GM04503 (cell line): Measurements from ENCODE around the gene ELF5.

Experiments
- DNase-seq: peaks from one replicate; pipeline ENCODE4 v3.0.0-alpha.2; 2012; ENCODE audit warnings: low read depth

The ELF5 gene

DNA sequence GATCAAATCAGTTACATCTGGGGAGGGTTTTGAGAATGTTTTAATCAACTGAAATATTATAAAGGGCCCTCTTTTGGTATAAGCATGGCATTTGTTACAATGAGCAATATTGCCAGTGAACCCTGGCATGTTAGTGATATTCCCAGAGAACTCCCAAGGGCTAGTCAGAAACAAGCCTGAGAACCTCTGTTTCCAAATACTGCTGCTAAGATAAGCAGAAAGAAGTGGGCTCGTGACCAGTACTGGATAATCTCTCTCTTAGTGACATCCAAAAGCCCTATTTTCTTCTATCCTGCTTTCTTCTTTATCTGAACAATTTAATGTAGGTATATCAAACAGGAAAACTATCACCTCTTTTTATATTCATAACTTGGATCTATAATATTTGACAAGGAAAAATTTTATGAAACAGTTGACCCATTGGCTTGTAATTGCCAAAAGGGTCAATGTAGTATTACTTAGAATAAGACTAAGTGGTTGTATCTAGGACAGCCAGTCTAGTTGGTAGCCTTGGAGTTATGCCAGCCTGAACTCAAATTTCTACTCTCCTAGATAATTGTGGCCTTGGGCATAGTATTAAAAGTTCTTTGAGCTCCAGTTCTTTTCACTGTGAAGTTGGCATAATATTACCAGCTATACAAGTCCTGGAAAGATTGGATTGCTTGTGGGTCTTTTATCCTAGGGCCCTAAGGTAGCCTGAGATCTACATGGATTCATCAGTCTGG is 59.1 kb downstream of the ELF5 start:
- DNase-seq, result no peak

DNA sequence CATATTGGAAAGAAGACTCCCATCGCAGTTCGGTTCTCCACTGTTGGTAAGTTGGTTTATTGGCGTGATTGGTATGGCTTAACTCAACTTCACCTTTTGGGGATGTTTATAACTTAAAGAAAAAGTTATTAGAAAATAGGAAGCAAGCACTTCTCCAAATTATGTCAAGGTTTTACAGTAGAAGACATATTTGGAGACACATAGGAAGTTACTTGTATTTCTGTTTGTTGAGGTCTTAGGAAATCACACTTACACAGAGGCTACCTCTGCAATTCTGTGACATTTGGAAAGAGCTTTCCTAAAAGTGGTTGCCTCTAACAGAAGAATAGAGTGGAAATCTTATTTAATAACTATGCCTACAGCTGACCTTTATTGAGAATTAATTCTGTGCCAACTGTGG is 62.5 kb downstream of the ELF5 start:
- no peak for DNase-seq

DNA sequence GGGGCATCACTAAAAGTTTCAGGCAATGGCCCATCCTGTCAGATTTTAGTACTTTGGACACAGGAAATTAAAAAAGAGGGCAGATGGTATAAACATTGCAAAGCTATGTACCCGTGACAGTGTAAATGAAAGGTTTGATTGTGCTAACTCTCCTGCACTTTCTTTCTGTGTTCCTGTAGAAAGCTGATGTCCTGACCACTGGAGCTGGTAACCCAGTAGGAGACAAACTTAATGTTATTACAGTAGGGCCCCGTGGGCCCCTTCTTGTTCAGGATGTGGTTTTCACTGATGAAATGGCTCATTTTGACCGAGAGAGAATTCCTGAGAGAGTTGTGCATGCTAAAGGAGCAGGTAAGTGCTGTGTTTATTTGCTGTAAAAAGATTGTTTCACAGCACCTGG is 64.6 kb downstream of the ELF5 start:
- DNase-seq, result no peak

GRCh38 chr11:34448223-34448994 is 65.2 kb downstream of the ELF5 start:
- no peak for DNase-seq

DNA sequence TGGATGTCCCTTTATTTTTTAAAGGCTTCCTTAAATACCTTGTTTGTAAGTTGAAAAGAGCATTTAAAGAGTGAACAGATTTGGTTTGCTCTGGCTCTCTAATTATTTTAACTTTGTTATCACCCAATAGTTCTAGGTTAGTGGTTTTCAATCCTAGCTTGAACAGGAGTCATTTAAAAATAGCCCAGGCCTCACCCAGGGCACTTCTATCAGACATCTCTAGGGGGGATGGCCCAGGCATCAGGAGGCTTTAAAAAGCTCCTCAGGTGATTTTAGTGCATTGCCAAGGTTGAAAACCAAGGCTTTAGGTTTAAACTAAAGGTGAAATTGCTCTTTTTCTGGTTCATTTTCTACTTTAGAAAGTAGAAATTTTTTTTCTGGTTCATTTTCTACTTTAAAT is 66.5 kb downstream of the ELF5 start:
- DNase-seq, result no peak

- no peak for DNase-seq
Observed at GRCh38 chr11:34446386-34446785, 67.2 kb downstream of the ELF5 start.

DNA sequence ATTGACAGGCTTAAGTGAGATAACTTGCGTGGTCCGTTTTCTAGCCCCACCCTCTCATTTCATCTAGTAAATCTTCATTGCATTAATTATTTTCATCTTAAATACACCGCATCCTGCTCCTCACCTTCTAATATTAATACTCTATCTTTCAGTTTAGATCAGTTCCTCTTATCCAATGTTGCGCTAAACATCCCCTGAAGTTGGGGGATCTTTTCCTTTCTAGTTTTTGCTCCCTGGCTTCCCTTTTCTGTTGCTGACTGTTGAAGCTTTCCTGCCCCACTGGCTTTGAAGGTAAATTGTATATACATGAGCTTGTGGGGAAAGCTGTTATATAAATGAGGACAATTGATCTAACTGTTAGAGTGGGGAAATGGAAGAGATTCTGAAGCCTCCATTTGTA is 67.6 kb downstream of the ELF5 start:
- no peak for DNase-seq

DNA sequence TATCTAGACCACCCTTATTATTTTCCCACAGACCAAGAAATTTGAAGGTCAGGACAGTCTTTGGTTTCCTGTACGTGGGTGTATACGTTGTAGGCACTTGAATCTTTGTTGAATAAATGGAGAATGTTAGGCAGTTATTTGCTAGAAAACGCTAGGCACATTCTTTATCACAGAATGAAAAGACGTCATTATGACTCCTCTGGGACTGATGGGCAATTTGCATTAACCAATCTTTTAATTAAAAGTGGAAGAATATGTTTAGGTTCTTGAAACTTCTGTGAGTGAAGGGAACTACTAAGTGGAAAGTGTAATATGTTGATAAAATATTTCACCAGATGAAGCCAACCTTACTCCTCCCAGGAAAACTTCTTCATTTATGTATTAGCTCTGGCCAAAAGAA is 69.2 kb downstream of the ELF5 start:
- DNase-seq, result no peak

- no peak for DNase-seq
Observed at GRCh38 chr11:34443136-34443535, 70.5 kb downstream of the ELF5 start.

DNA sequence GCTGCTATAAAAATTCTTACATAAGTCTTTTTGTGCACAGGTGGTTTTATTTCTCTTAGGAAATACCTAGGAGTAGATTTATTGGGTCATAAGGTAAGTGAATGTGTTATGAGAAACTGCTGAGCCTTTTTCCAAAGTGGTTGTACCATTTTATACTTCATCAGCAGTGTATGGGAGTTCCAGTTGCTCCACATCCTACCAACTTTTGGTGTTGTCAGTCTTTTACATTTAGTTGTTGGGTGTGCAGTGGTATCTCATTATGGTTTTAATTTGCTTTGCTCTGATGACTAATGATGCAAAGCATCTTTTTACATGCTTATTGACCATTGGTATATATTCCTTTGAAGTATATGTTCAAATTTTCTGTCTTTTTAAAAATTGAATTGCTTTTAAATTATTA is 71.8 kb downstream of the ELF5 start:
- DNase-seq, result no peak

- DNase-seq, result no peak
Observed at GRCh38 chr11:34439610-34440198, 73.9 kb downstream of the ELF5 start.

GRCh38 chr11:34438529-34439507 is 74.8 kb downstream of the ELF5 start, which contains the start of gene CAT:
Gene CAT, plus strand, starts transcription at chr11:34438934. Its CDS starts 80 bp downstream, at chr11:34439014.
- DNase-seq, result peak; percentile 90

DNA sequence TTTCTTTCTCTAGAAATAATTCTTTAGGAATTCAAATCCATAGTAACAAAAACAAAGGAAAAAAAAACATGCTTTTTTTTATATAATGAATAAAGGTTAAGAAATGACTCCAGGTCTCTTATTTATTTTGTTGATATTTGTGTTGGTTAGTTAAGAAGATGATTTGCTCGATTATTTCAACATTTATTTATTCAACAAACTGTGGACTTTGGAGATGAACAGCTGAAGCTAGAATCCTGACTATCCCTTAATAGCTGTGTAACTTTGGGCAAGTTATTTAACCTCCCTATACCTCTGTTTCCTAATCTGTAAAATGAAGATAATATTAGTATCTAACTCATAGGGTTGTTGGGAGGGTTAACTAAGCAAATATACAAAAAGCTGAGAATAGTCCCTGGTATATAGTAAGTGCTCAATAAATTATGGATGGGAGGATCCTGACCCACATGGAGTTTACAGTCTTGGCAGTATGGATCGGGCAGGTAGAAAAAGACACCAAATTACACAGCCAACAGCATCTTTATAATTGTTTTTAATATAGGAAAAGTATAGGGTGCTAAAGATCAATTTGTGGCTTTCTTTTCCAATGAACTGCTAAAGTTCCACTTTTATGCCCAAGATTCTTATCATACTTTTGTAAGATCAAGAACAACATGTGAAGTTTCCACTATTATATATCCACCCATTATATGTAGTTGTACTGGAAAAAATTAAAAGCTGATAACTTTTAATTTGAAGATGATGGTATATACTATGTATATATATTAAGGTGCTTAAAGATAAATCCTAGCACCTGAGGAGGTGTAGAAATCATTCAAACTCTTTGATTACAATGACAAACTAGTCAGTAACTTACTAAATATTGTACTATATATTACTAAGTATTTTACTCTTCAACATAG is 76.1 kb downstream of the ELF5 start:
- DNase-seq, result no peak

DNA sequence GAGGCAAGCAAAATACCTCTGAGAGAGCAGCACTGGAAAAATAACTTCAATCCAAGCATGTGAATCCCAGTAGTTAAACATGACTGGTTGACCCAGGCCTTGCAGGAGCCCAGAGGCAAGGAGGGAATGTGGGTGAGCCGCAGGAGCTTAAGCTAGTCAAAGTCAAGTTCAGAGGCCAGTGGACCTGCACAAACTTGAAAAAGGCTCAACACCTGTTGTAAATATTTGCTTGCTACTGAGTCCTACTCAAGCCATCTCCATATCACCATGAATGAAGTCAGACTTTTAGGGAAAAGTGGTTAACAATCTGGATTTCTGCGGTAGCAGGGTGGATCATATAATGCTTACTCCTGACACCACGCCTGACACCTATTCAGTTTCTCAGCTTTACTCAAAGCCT is 79.7 kb downstream of the ELF5 start:
- no peak for DNase-seq

DNA sequence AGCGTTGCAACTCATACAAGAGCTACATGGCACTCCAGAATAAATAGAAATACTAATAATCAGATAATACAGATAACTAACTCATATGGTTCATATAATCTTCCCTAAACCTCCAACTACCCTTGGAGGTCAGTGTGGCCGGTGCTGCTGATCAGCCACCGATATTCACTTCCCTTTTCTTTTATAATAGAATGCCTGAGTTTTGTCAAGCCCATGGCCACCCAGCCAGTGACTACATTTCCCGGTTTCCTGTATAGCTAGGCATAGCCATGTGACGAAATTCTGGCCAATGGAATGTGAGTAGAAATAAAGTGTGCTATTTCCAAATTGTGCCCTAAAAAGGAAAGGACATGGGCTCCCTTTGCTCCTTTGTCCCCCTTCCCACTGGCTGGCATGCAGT is 80.8 kb downstream of the ELF5 start:
- DNase-seq, result no peak

DNA sequence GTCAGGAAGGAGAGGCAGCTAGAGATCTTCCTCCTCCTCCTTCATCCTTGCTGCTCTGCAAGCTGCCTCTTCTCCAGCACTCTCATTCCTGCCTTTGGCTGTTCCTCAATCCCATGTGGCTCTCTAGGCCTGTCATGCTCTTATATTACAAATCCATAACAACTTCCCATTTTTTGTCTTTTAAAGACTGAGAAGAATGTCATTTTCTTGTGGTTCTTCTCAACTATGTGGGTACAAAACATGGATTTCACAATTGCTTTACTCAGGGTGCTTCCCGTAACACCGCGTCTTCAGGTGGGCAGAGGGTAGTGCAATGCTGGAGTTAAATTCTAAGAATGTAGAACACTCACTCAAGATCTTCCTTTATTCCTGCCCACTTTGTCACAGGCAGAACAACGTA is 81.6 kb downstream of the ELF5 start:
- DNase-seq, result no peak
